Measurements from ENCODE around the gene ARHGAP9. TPM values are rescaled to one million over a fixed set of nuclear protein-coding genes. Genes with fewer than 3 reads are reported as not detected.

The ARHGAP9 gene
- total and polyA plus RNA-seq, 2 donors (not counting 1 experiment from before 2014, with no cell fraction given), result under 0.01 to 0.08 TPM

GRCh38 chr12:57474430-57474829 lies 5.2 kb downstream of the ARHGAP9 start:
- Histone ChIP-seq H3K9ac (ENCODE audit: insufficient read depth, low read length) (no peak overlapping the region), H4K20me1 (ENCODE audit: control insufficient read depth, extremely low read depth, insufficient read depth, low read length) (no peaks in the 10 kb centered on the region), H2AFZ (ENCODE audit: low read length) (no peak overlapping the region), H3K79me2 (ENCODE audit: control insufficient read depth, insufficient read depth, low read length) (no peaks in the 10 kb centered on the region), H3K27me3 (ENCODE audit: control insufficient read depth, insufficient read depth, low read length) (peaks cover 53% of the 10 kb centered on the region), H3K4me2 (ENCODE audit: extremely low read depth, insufficient read depth, low read length) (no peak overlapping the region), H3K36me3 (ENCODE audit: control insufficient read depth, insufficient read depth, low read length) (no peaks in the 10 kb centered on the region), H3K27ac (ENCODE audit: insufficient read depth, low read length) (no peak overlapping the region), H3K4me1 (ENCODE audit: control insufficient read depth, extremely low read depth, insufficient read depth, low read length) (no peaks in the 10 kb centered on the region), H3K4me3 (replicated peaks in 1 of 4; ENCODE audit: control extremely low read depth in 1 of 4, insufficient read depth in 1 of 4, low read depth in 3 of 4, low read length in 4 of 4) (no peak overlapping the region), H3K9me3 (ENCODE audit: control insufficient read depth, insufficient read depth, low read depth, low read length) (no peaks in the 10 kb centered on the region)
- TF ChIP-seq EZH2 (IDR thresholded peaks at IDR 0.05; ENCODE audit: low read length, missing control alignments) (no peak), CTCF (conservative IDR thresholded peaks at IDR 0.05 in 1 of 2, IDR thresholded peaks at IDR 0.05 in 1 of 2; ENCODE audit: low read depth in 1 of 2, low read length in 2 of 2) (no peak)
- no peak for DNase-seq (ENCODE audit: low read depth in 2 of 2)

- Histone ChIP-seq H2AFZ (ENCODE audit: low read length) (no peak overlapping the region), H3K4me1 (ENCODE audit: control insufficient read depth, extremely low read depth, insufficient read depth, low read length) (no peaks in the 10 kb centered on the region), H3K27me3 (ENCODE audit: control insufficient read depth, insufficient read depth, low read length) (peaks cover 55% of the 10 kb centered on the region), H3K9ac (ENCODE audit: insufficient read depth, low read length) (no peak overlapping the region), H3K4me2 (ENCODE audit: extremely low read depth, insufficient read depth, low read length) (no peak overlapping the region), H3K36me3 (ENCODE audit: control insufficient read depth, insufficient read depth, low read length) (no peaks in the 10 kb centered on the region), H3K9me3 (ENCODE audit: control insufficient read depth, insufficient read depth, low read depth, low read length) (no peaks in the 10 kb centered on the region), H3K27ac (ENCODE audit: insufficient read depth, low read length) (no peak overlapping the region), H3K4me3 (replicated peaks in 1 of 4; ENCODE audit: control extremely low read depth in 1 of 4, insufficient read depth in 1 of 4, low read depth in 3 of 4, low read length in 4 of 4) (no peak overlapping the region), H3K79me2 (ENCODE audit: control insufficient read depth, insufficient read depth, low read length) (no peaks in the 10 kb centered on the region), H4K20me1 (ENCODE audit: control insufficient read depth, extremely low read depth, insufficient read depth, low read length) (no peaks in the 10 kb centered on the region)
- no peak for DNase-seq (ENCODE audit: low read depth in 2 of 2)
- TF ChIP-seq CTCF (conservative IDR thresholded peaks at IDR 0.05 in 1 of 2, IDR thresholded peaks at IDR 0.05 in 1 of 2; ENCODE audit: low read depth in 1 of 2, low read length in 2 of 2) (no peak), EZH2 (IDR thresholded peaks at IDR 0.05; ENCODE audit: low read length, missing control alignments) (no peak)
These were observed 5.8 kb downstream of the ARHGAP9 start for GRCh38 chr12:57473886-57474285.

- Histone ChIP-seq H3K27me3 (ENCODE audit: control insufficient read depth, insufficient read depth, low read length) (peaks cover 55% of the 10 kb centered on the region), H3K79me2 (ENCODE audit: control insufficient read depth, insufficient read depth, low read length) (no peaks in the 10 kb centered on the region), H3K9ac (ENCODE audit: insufficient read depth, low read length) (no peak overlapping the region), H3K36me3 (ENCODE audit: control insufficient read depth, insufficient read depth, low read length) (no peaks in the 10 kb centered on the region), H3K4me3 (replicated peaks in 1 of 4; ENCODE audit: control extremely low read depth in 1 of 4, insufficient read depth in 1 of 4, low read depth in 3 of 4, low read length in 4 of 4) (no peak overlapping the region), H3K9me3 (ENCODE audit: control insufficient read depth, insufficient read depth, low read depth, low read length) (no peaks in the 10 kb centered on the region), H2AFZ (ENCODE audit: low read length) (no peak overlapping the region), H3K4me2 (ENCODE audit: extremely low read depth, insufficient read depth, low read length) (no peak overlapping the region), H3K27ac (ENCODE audit: insufficient read depth, low read length) (no peak overlapping the region), H4K20me1 (ENCODE audit: control insufficient read depth, extremely low read depth, insufficient read depth, low read length) (no peaks in the 10 kb centered on the region), H3K4me1 (ENCODE audit: control insufficient read depth, extremely low read depth, insufficient read depth, low read length) (no peaks in the 10 kb centered on the region)
- no peak for DNase-seq (ENCODE audit: low read depth in 2 of 2)
- TF ChIP-seq EZH2 (IDR thresholded peaks at IDR 0.05; ENCODE audit: low read length, missing control alignments) (no peak), CTCF (conservative IDR thresholded peaks at IDR 0.05 in 1 of 2, IDR thresholded peaks at IDR 0.05 in 1 of 2; ENCODE audit: low read depth in 1 of 2, low read length in 2 of 2) (no peak)
These were observed 6.3 kb downstream of the ARHGAP9 start for GRCh38 chr12:57473392-57473791.
